CD8-positive, alpha-beta memory T cell (primary cell): Measurements from ENCODE around the gene FMN1. TPM values are rescaled to one million over a fixed set of nuclear protein-coding genes. Genes with fewer than 3 reads are reported as not detected.
A peak's percentile ranks its signal among the peaks of the same experiment; 100 is the strongest.

Experiments
- CTCF ChIA-PET: fragments of 350-600 bp; sonication (Branson Sonifier 250); formaldehyde crosslinking; loops from one replicate; lab custom pipeline; 2021; ENCODE audit warnings: antibody characterized with exemption; lab: Charles Lee
- POLR2A ChIA-PET: fragments of 350-600 bp; sonication (Branson Sonifier 250); formaldehyde crosslinking; loops from one replicate; lab custom pipeline; 2021; ENCODE audit warnings: antibody characterized with exemption; lab: Charles Lee
- DNase-seq, 5 donors: peaks; one replicate each; pipeline versions ENCODE4 v3.0.0 to v3.0.0-alpha.2; 2020 to 2022; ENCODE audit warnings: mixed read lengths in 1 of 5
- H3K27ac ChIP-seq: one replicate; pipeline ENCODE4 v1.7.0; 2013; ENCODE audit warnings: low read depth, mild to moderate bottlenecking, low read length, moderate library complexity
- H3K27me3 ChIP-seq: 2 replicates; pipeline ENCODE4 v1.7.0; 2013; ENCODE audit warnings: low read length, mild to moderate bottlenecking; ENCODE audit not compliant: insufficient read depth, poor library complexity, severe bottlenecking
- H3K36me3 ChIP-seq: 2 replicates; pipeline ENCODE4 v1.7.0; 2013; ENCODE audit warnings: mild to moderate bottlenecking, low read length, moderate library complexity; ENCODE audit not compliant: insufficient read depth
- H3K4me1 ChIP-seq: 2 replicates; pipeline ENCODE4 v1.7.0; 2013; ENCODE audit warnings: mild to moderate bottlenecking, low read length, moderate library complexity; ENCODE audit not compliant: insufficient read depth
- H3K4me3 ChIP-seq: 2 replicates; pipeline ENCODE4 v1.7.0; 2013; ENCODE audit warnings: mild to moderate bottlenecking, low read length
- H3K9me3 ChIP-seq: 2 replicates; pipeline ENCODE4 v1.7.0; 2013; ENCODE audit warnings: mild to moderate bottlenecking, low read length
- H3K27ac Mint-ChIP-seq, 8 donors: one replicate each; pipeline ENCODE4 v1.8.0; 2020 to 2021; ENCODE audit warnings: mixed read lengths in 8 of 8, mild to moderate bottlenecking in 6 of 8, inconsistent platforms in 3 of 8, moderate library complexity in 3 of 8
- H3K27me3 Mint-ChIP-seq, 2 donors: one replicate each; pipeline ENCODE4 v1.8.0; 2020 to 2021; ENCODE audit warnings: mixed read lengths in 2 of 2, mild to moderate bottlenecking in 1 of 2, moderate library complexity in 1 of 2
- H3K36me3 Mint-ChIP-seq, 3 donors: one replicate each; pipeline ENCODE4 v1.8.0; 2020 to 2021; ENCODE audit warnings: mixed read lengths in 3 of 3, inconsistent platforms in 1 of 3, mild to moderate bottlenecking in 1 of 3
- H3K4me1 Mint-ChIP-seq, 3 donors: one replicate each; pipeline ENCODE4 v1.8.0; 2020 to 2021; ENCODE audit warnings: mixed read lengths in 3 of 3, inconsistent platforms in 1 of 3, mild to moderate bottlenecking in 1 of 3
- H3K4me3 Mint-ChIP-seq, 7 donors: one replicate each; pipeline ENCODE4 v1.8.0; 2020 to 2021; ENCODE audit warnings: mixed read lengths in 7 of 7, mild to moderate bottlenecking in 6 of 7, moderate library complexity in 4 of 7, inconsistent platforms in 2 of 7
- H3K9me3 Mint-ChIP-seq, 5 donors: one replicate each; pipeline ENCODE4 v1.8.0; 2020 to 2022; ENCODE audit warnings: mixed read lengths in 5 of 5, mild to moderate bottlenecking in 3 of 5, moderate library complexity in 2 of 5, inconsistent platforms in 1 of 5
- polyA plus RNA-seq: library from polyadenylated mRNA; unstranded; fragments of 300-500 nt; fragmentation: Illumina TruSeq; gene quantifications from one replicate; pipeline ENCODE4 v1.2.3, GENCODE V29; 2021
- total RNA-seq, 2 experiments: library from RNA; stranded (reverse); gene quantifications; one replicate each; pipeline ENCODE4 v1.2.3, GENCODE V29; 2021

FMN1 gene
- total and polyA plus RNA-seq, 3 experiments from 2014 or later = 0.09 to 0.24 (median 0.11) TPM

DNA sequence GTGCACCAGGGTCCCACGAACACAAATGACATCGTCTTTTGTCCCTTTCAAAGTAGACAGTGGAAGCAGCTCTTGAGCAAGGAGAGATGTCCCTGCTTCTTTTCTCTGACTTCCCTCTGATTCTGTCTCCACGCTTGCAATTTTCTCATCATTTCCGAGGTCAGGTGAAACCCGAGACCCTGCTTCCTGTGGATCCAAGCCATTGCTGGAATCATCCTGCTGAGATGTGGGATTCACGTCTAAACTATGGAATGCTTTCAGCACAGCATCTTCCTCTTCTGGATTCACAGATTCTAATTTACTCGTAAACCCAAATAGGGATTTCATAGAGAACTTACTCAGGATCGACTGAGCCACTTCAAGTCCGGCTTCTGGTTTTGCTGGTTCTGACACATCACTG is 127.1 kb downstream of the FMN1 start:
- Histone ChIP-seq H3K4me1 (peaks cover 10% of the 10 kb centered on the region), H3K36me3 (no peaks in the 10 kb centered on the region), H3K4me3 (peak overlapping the region; percentile 39), H3K9me3 (no peaks in the 10 kb centered on the region), H3K27me3 (no peaks in the 10 kb centered on the region), H3K27ac (no peak overlapping the region)
- peaks cover 0 to 2% of the 10 kb centered on the region in 2 donors for H3K27me3 Mint-ChIP-seq
- ChIA-PET CTCF (no interaction called here), POLR2A (no interaction called here)
- H3K36me3 Mint-ChIP-seq = peaks cover 0 to 7% (median 0%) of the 10 kb centered on the region in 3 donors
- no peak for DNase-seq
- peak overlapping the region in 1 of 8 donors; percentile 55 for H3K27ac Mint-ChIP-seq
- H3K4me1 Mint-ChIP-seq = peaks cover 0 to 29% (median 11%) of the 10 kb centered on the region in 3 donors
- peaks cover 0 to 11% (median 0%) of the 10 kb centered on the region in 5 donors for H3K9me3 Mint-ChIP-seq
- peak overlapping the region in 1 of 7 donors; percentile 54 for H3K4me3 Mint-ChIP-seq

DNA sequence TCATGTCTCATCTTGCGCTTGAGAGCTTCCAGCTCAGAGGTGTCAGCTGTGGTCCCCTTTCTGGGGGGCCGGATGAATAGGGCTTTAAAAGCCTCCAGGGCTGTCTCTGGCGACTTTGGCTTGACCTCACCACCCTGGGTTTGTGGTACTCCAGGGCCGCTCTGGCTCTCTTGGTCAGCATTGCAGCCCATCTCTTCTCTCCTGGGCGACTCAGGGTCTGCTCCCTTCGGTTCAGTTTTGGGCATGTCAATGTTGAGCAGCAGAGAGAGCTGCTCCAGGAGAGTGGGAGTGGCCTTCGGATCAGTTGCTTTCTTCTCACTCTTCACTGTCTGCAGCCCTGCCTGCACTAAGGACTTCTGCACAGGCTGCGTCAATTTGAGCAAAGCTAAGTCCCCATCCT is 127.9 kb downstream of the FMN1 start:
- DNase-seq = no peak
- Mint-ChIP-seq H3K4me3 (no peak overlapping the region), H3K9me3 (peaks cover 0 to 11% (median 0%) of the 10 kb centered on the region in 5 donors), H3K36me3 (peaks cover 0 to 7% (median 0%) of the 10 kb centered on the region in 3 donors), H3K27me3 (peaks cover 0 to 2% of the 10 kb centered on the region in 2 donors), H3K4me1 (peaks cover 0 to 29% (median 11%) of the 10 kb centered on the region in 3 donors), H3K27ac (no peak overlapping the region)
- H3K36me3 ChIP-seq = no peaks in the 10 kb centered on the region
- no peak overlapping the region for H3K4me3 ChIP-seq
- H3K27me3 ChIP-seq = no peaks in the 10 kb centered on the region
- no peaks in the 10 kb centered on the region for H3K9me3 ChIP-seq
- H3K4me1 ChIP-seq = peaks cover 10% of the 10 kb centered on the region
- no peak overlapping the region for H3K27ac ChIP-seq
- CTCF ChIA-PET = no interaction called here
- POLR2A ChIA-PET = no interaction called here

DNA sequence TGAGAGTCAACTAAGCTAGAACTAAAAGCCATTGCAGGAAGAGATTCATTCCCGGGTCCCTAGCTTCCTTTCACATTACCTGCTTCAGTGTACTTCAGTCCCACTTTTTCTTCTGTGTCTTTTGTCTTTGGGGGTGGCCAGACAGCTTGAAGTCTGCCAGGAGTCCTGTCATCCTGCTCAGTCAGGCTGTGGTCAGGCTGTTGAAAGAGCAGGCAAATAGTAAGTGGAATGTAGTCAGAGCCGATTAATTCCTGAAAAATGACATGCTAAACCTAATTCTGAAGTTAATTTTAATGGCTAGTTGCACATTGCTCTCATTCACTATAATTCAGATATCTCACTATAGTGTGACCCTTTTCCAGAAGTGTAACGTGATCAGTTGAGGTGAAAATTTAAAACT is 129.6 kb downstream of the FMN1 start:
- H3K4me3 Mint-ChIP-seq = no peak overlapping the region
- no peak overlapping the region for H3K27ac Mint-ChIP-seq
- CTCF ChIA-PET = no interaction called here
- peaks cover 0 to 7% (median 0%) of the 10 kb centered on the region in 3 donors for H3K36me3 Mint-ChIP-seq
- Histone ChIP-seq H3K9me3 (no peaks in the 10 kb centered on the region), H3K4me3 (no peak overlapping the region), H3K27ac (no peak overlapping the region), H3K36me3 (no peaks in the 10 kb centered on the region), H3K4me1 (peaks cover 10% of the 10 kb centered on the region), H3K27me3 (no peaks in the 10 kb centered on the region)
- peaks cover 0 to 2% of the 10 kb centered on the region in 2 donors for H3K27me3 Mint-ChIP-seq
- POLR2A ChIA-PET = no interaction called here
- peaks cover 0 to 11% (median 0%) of the 10 kb centered on the region in 5 donors for H3K9me3 Mint-ChIP-seq
- no peak for DNase-seq
- peaks cover 0 to 29% (median 11%) of the 10 kb centered on the region in 3 donors for H3K4me1 Mint-ChIP-seq

DNA sequence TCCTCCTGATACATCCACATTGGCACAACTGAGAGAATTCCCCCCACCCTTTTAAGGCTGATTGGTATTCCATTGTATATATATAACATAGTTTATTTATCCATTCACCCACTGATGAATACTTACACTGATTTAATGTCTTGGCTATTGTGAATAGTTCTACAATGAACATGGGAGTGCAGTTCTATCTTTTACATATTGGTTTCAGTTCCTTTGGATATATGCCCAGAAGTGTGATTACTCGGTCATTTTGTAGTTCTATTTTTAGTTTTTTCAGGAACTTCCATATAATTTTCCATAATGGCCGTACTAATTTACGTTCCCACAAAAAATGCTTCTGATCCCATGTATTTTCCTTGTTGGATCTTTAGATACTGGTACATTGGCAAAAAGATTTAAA is 135.3 kb downstream of the FMN1 start:
- Histone ChIP-seq H3K36me3 (no peaks in the 10 kb centered on the region), H3K4me1 (no peaks in the 10 kb centered on the region), H3K27ac (no peak overlapping the region), H3K9me3 (no peaks in the 10 kb centered on the region), H3K27me3 (no peaks in the 10 kb centered on the region), H3K4me3 (no peak overlapping the region)
- CTCF ChIA-PET = no interaction called here
- no peak for DNase-seq
- Mint-ChIP-seq H3K4me3 (no peak overlapping the region), H3K36me3 (peaks cover 0 to 3% (median 0%) of the 10 kb centered on the region in 3 donors), H3K27me3 (no peaks in the 10 kb centered on the region), H3K27ac (no peak overlapping the region), H3K4me1 (peaks cover 0 to 4% (median 0%) of the 10 kb centered on the region in 3 donors), H3K9me3 (no peaks in the 10 kb centered on the region)
- POLR2A ChIA-PET = no interaction called here

DNA sequence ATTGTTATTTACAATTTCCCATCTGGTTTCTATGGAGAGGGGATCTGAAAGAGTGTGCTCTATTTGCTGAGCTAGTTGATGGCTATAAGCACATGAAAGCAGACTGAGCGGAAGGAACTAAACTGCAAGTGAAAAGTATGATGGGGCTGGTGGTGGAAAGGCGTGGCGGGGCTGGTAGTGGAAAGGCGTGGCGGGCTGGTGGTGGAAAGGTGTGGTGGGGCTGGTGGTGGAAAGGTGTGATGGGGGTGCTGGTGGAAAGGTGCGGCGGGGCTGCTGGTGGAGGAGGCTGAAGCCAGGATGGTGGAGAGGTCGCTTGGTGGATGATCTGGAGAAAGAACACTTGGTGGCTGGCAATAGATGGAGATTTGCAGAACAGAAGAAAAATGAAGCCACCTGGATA is 136.7 kb downstream of the FMN1 start:
- CTCF ChIA-PET = no interaction called here
- H3K36me3 ChIP-seq = no peaks in the 10 kb centered on the region
- POLR2A ChIA-PET = no interaction called here
- peaks cover 0 to 4% (median 0%) of the 10 kb centered on the region in 3 donors for H3K4me1 Mint-ChIP-seq
- no peak overlapping the region for H3K27ac Mint-ChIP-seq
- no peaks in the 10 kb centered on the region for H3K9me3 ChIP-seq
- H3K27me3 ChIP-seq = no peaks in the 10 kb centered on the region
- H3K36me3 Mint-ChIP-seq = peaks cover 0 to 3% (median 0%) of the 10 kb centered on the region in 3 donors
- H3K27me3 Mint-ChIP-seq = no peaks in the 10 kb centered on the region
- no peak overlapping the region for H3K4me3 Mint-ChIP-seq
- DNase-seq = no peak
- H3K9me3 Mint-ChIP-seq = no peaks in the 10 kb centered on the region
- H3K4me1 ChIP-seq = no peaks in the 10 kb centered on the region
- H3K4me3 ChIP-seq = no peak overlapping the region
- no peak overlapping the region for H3K27ac ChIP-seq

DNA sequence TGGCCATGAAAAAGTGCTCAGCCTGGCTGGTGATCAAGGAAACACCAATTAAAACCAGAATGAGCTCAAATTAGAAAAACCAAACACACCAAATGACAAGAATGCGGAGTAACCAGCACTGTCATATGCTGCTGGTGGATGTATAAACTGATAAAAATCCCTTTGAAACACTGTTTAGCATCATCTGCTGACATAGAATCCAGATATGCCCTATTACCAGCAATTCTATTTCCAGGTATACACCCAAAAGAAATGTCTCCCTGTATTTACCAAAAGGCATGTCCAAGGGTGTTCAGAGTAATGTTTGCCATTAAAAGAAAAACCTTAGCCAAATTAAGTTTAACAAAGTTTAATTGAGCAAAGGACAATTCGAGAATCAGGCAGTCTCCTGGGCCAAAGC is 138.6 kb downstream of the FMN1 start:
- Mint-ChIP-seq H3K4me1 (peaks cover 0 to 4% (median 0%) of the 10 kb centered on the region in 3 donors), H3K27ac (no peak overlapping the region), H3K36me3 (peaks cover 0 to 3% (median 0%) of the 10 kb centered on the region in 3 donors), H3K9me3 (peaks cover 0 to 2% (median 0%) of the 10 kb centered on the region in 5 donors), H3K4me3 (no peak overlapping the region), H3K27me3 (no peaks in the 10 kb centered on the region)
- no peaks in the 10 kb centered on the region for H3K9me3 ChIP-seq
- H3K36me3 ChIP-seq = no peaks in the 10 kb centered on the region
- POLR2A ChIA-PET = no interaction called here
- H3K4me3 ChIP-seq = no peak overlapping the region
- H3K27ac ChIP-seq = no peak overlapping the region
- DNase-seq = no peak
- CTCF ChIA-PET = no interaction called here
- H3K27me3 ChIP-seq = no peaks in the 10 kb centered on the region
- no peaks in the 10 kb centered on the region for H3K4me1 ChIP-seq

DNA sequence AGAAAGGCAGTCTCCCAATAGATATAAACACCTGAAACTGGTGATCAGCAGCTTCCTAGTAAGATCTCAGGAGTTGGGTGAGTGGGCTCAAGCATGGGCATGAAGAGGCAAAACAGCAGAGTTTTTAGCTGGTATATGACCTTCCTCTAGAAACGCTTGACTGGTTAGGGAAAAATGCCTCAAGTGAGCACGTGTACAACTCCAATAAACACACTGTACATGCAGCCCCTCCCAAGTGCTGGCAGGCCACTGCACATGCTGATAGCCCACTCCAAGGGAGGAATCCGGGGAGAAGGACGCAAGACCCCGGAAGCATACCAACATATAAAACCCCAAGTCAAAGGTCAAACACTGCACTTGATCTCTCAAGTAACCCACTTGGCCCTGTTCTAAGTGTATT is 143.0 kb downstream of the FMN1 start:
- Mint-ChIP-seq H3K36me3 (peaks cover 0 to 6% (median 0%) of the 10 kb centered on the region in 3 donors), H3K27ac (no peak overlapping the region), H3K4me1 (peaks cover 0 to 17% (median 0%) of the 10 kb centered on the region in 3 donors), H3K27me3 (no peaks in the 10 kb centered on the region), H3K4me3 (no peak overlapping the region), H3K9me3 (peaks cover 0 to 6% (median 5%) of the 10 kb centered on the region in 5 donors)
- Histone ChIP-seq H3K4me3 (no peak overlapping the region), H3K9me3 (no peaks in the 10 kb centered on the region), H3K36me3 (no peaks in the 10 kb centered on the region), H3K27me3 (no peaks in the 10 kb centered on the region), H3K27ac (no peak overlapping the region), H3K4me1 (peaks cover 4% of the 10 kb centered on the region)
- CTCF ChIA-PET = no interaction called here
- DNase-seq = no peak
- POLR2A ChIA-PET = no interaction called here

DNA sequence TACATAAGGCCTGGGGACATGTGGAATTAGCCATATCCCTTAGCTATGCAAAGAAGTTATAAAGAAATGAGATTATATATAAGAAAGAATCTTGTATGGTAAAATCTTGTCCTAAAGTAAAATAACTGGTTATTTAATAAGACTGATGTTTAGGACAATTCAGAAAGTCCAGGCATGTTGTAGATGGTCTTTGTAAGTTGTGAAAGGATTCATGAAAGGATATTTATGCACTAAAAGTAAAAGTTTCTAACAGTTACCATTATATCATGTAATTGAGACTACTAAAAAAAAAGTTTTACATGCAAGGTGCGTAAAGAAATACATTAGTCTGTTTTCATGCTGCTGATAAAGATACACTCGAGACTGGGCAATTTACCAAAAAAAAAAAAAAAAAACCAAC is 146.3 kb downstream of the FMN1 start:
- Histone ChIP-seq H3K36me3 (no peaks in the 10 kb centered on the region), H3K4me1 (peaks cover 7% of the 10 kb centered on the region), H3K4me3 (no peak overlapping the region), H3K27me3 (no peaks in the 10 kb centered on the region), H3K9me3 (no peaks in the 10 kb centered on the region), H3K27ac (no peak overlapping the region)
- H3K9me3 Mint-ChIP-seq = peaks cover under 1 to 6% (median 5%) of the 10 kb centered on the region in 5 donors
- no peak for DNase-seq
- H3K4me1 Mint-ChIP-seq = peaks cover 0 to 18% (median 0%) of the 10 kb centered on the region in 3 donors
- H3K4me3 Mint-ChIP-seq = no peak overlapping the region
- H3K27me3 Mint-ChIP-seq = no peaks in the 10 kb centered on the region
- CTCF ChIA-PET = no interaction called here
- POLR2A ChIA-PET = no interaction called here
- H3K36me3 Mint-ChIP-seq = peaks cover 0 to 7% (median 0%) of the 10 kb centered on the region in 3 donors
- H3K27ac Mint-ChIP-seq = no peak overlapping the region
